Ascending aorta (tissue), 2 donors: ENCODE results near the gene IMMT. TPM values are rescaled to one million over a fixed set of nuclear protein-coding genes. Genes with fewer than 3 reads are reported as not detected.

ENCODE experiments used
- DNase-seq, 2 donors: peaks; one replicate each; pipeline ENCODE4 v3.0.0-alpha.2; 2019; ENCODE audit warnings: low spot score in 2 of 2
- H3K27ac ChIP-seq, 2 donors: fragments of 200-600 bp; sonication (generic); one replicate each; pipeline ENCODE4 v1.5.1; 2016 to 2017; ENCODE audit warnings: mild to moderate bottlenecking in 1 of 2
- H3K27me3 ChIP-seq: fragments of 200-600 bp; sonication (generic); one replicate; pipeline ENCODE4 v1.5.1; 2017
- H3K36me3 ChIP-seq, 2 donors: fragments of 200-600 bp; sonication (generic); one replicate each; pipeline ENCODE4 v1.5.1; 2016
- H3K4me1 ChIP-seq, 2 donors: fragments of 200-600 bp; sonication (generic); one replicate each; pipeline ENCODE4 v1.5.1; 2016 to 2017; ENCODE audit warnings: mild to moderate bottlenecking in 1 of 2
- H3K4me3 ChIP-seq, 2 donors: fragments of 200-600 bp; sonication (generic); one replicate each; pipeline ENCODE4 v1.5.1; 2016 to 2017; ENCODE audit warnings: mild to moderate bottlenecking in 1 of 2
- H3K9me3 ChIP-seq, 2 donors: fragments of 200-600 bp; sonication (generic); one replicate each; pipeline ENCODE4 v1.5.1; 2016
- CTCF ChIP-seq, 3 experiments: fragments of 200-600 bp in 2 of 3; fragments of 450-650 bp in 1 of 3; sonication (generic) in 2 of 3; IDR thresholded peaks; one replicate each; pipeline ENCODE4 v1.5.1; 2016 to 2019; ENCODE audit warnings: antibody characterized with exemption in 3 of 3, mild to moderate bottlenecking in 1 of 3, moderate library complexity in 1 of 3
- intact Hi-C: fragments of 100-400 bp; cut with DNase I; formaldehyde crosslinking; loops from one replicate; pipeline ENCODE4 v1.15.1; 2023
- total RNA-seq: library from RNA; depleted of rRNA; stranded (reverse); fragments of >200 nt; gene quantifications from one replicate; pipeline ENCODE4 v1.1.0, GENCODE V29; 2016

Gene IMMT
- total RNA-seq, 1 donor from 2014 or later, result 97.1 TPM

- intact Hi-C loops, result no loop called here
- Histone ChIP-seq H3K36me3 (peaks cover 62 to 69% of the 10 kb centered on the region in 2 donors), H3K27me3 (no peaks in the 10 kb centered on the region), H3K9me3 (no peaks in the 10 kb centered on the region), H3K27ac (no peak overlapping the region), H3K4me1 (no peaks in the 10 kb centered on the region), H3K4me3 (no peak overlapping the region)
- TF ChIP-seq CTCF (IDR thresholded peaks at IDR 0.05), result no peak
- no peak for DNase-seq
These were observed 24.8 kb downstream of the IMMT start for GRCh38 chr2:86170449-86170848.

- H3K36me3 ChIP-seq, result peaks cover 66 to 93% of the 10 kb centered on the region in 2 donors
- H3K4me3 ChIP-seq, result no peak overlapping the region
- H3K27me3 ChIP-seq, result no peaks in the 10 kb centered on the region
- no peaks in the 10 kb centered on the region for H3K4me1 ChIP-seq
- TF ChIP-seq CTCF (IDR thresholded peaks at IDR 0.05), result no peak
- DNase-seq, result no peak
- H3K27ac ChIP-seq, result no peak overlapping the region
- H3K9me3 ChIP-seq, result no peaks in the 10 kb centered on the region
- intact Hi-C loops, result no loop called here
These were observed 34.9 kb downstream of the IMMT start for GRCh38 chr2:86160156-86160952.

GRCh38 chr2:86158286-86158685 is 37.0 kb downstream of the IMMT start:
- H3K27ac ChIP-seq, result no peak overlapping the region
- intact Hi-C loops, result no loop called here
- no peaks in the 10 kb centered on the region for H3K4me1 ChIP-seq
- TF ChIP-seq CTCF (IDR thresholded peaks at IDR 0.05), result no peak
- H3K9me3 ChIP-seq, result no peaks in the 10 kb centered on the region
- no peaks in the 10 kb centered on the region for H3K27me3 ChIP-seq
- H3K36me3 ChIP-seq, result peaks cover 63 to 84% of the 10 kb centered on the region in 2 donors
- no peak for DNase-seq
- no peak overlapping the region for H3K4me3 ChIP-seq

- intact Hi-C loops, result no loop called here
- Histone ChIP-seq H3K9me3 (no peaks in the 10 kb centered on the region), H3K27me3 (no peaks in the 10 kb centered on the region), H3K36me3 (peaks cover 54 to 73% of the 10 kb centered on the region in 2 donors), H3K27ac (no peak overlapping the region), H3K4me1 (no peaks in the 10 kb centered on the region), H3K4me3 (no peak overlapping the region)
- no peak for TF ChIP-seq CTCF (IDR thresholded peaks at IDR 0.05)
- DNase-seq, result no peak
These were observed 38.2 kb downstream of the IMMT start for GRCh38 chr2:86157009-86157556.

- TF ChIP-seq CTCF (IDR thresholded peaks at IDR 0.05), result no peak
- Histone ChIP-seq H3K4me1 (no peaks in the 10 kb centered on the region), H3K4me3 (no peak overlapping the region), H3K9me3 (no peaks in the 10 kb centered on the region), H3K36me3 (peaks cover 58 to 69% of the 10 kb centered on the region in 2 donors), H3K27me3 (no peaks in the 10 kb centered on the region), H3K27ac (no peak overlapping the region)
- DNase-seq, result no peak
- intact Hi-C loops, result no loop called here
These were observed 44.8 kb downstream of the IMMT start for GRCh38 chr2:86150502-86150901.
